Sigmoid colon (tissue), 3 donors: ENCODE data around the gene ASCL5.

Experiments
- CTCF ChIP-seq, 4 experiments: fragments of 450-650 bp in 3 of 4; fragments of 200-600 bp in 1 of 4; IDR thresholded peaks; one replicate each; pipeline ENCODE4 v1.5.1; 2016 to 2019; ENCODE audit warnings: antibody characterized with exemption in 4 of 4, mild to moderate bottlenecking in 3 of 4, moderate library complexity in 2 of 4
- POLR2A ChIP-seq, 2 donors: fragments of 450-650 bp; IDR thresholded peaks; one replicate each; pipeline ENCODE4 v1.6.1; 2016; ENCODE audit warnings: antibody characterized with exemption in 2 of 2, mild to moderate bottlenecking in 2 of 2, moderate library complexity in 2 of 2

- no peak for TF ChIP-seq POLR2A (IDR thresholded peaks at IDR 0.05)
- TF ChIP-seq CTCF (IDR thresholded peaks at IDR 0.05) = no peak
These were observed 27.6 kb upstream of the ASCL5 start, which contains the start of gene TMEM9 for GRCh38 chr1:201154389-201155165.
